ENCODE data around the gene WSCD2.

Gene WSCD2

DNA sequence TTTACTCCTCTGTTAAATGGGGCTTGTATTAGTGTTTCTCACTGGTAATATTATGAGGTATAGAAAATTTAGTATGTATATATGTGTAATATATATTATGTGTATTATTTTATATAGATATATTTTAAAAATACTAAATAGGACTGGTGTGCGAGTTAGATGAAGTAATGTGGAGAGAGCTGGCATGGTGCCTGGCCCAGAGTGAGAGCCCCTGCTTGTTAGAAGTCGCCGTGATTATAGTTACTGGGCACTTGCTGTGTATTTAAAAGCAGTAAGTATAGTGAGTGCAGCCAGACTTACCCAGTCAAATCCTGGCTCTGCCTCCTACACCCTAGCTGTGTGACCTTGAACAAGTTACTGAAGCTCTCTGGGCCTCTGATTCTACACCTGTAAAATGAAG is 48.0 kb downstream of the WSCD2 start:
- DNase-seq (ENCODE audit: extremely low spot score), result no peak
- TF ChIP-seq, protein P1, sequence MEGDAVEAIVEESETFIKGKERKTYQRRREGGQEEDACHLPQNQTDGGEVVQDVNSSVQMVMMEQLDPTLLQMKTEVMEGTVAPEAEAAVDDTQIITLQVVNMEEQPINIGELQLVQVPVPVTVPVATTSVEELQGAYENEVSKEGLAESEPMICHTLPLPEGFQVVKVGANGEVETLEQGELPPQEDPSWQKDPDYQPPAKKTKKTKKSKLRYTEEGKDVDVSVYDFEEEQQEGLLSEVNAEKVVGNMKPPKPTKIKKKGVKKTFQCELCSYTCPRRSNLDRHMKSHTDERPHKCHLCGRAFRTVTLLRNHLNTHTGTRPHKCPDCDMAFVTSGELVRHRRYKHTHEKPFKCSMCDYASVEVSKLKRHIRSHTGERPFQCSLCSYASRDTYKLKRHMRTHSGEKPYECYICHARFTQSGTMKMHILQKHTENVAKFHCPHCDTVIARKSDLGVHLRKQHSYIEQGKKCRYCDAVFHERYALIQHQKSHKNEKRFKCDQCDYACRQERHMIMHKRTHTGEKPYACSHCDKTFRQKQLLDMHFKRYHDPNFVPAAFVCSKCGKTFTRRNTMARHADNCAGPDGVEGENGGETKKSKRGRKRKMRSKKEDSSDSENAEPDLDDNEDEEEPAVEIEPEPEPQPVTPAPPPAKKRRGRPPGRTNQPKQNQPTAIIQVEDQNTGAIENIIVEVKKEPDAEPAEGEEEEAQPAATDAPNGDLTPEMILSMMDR (IDR thresholded peaks at IDR 0.05; ENCODE audit: control extremely low read depth, extremely low read depth, low read depth, missing control alignments), result no peak
- CTCF ChIA-PET, result interaction anchor here (1.0 kb wide), 1 partner anchor 18 kb away, joined by 3 read pairs; no protein-coding TSS in a partner anchor
- POLR2A ChIA-PET, result no interaction called here

DNA sequence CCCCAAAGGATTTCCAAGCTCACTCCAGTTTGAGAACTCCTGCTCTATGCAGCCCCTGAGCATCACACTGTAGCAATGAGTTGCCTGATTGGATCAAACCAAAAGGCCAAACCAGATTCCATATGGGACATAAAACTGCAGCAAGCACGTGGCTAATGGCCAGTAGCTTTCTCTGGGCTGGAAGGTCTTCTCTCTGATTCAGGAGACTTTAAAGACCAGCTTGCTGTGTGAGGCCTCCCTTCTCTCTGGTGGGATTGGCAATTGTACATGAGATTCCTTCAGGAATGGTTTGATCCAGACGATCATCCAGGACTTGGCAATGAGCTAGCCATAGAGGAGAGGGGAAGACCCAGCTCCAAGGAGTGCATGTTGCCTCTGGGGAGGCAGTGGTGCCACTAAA is 50.2 kb downstream of the WSCD2 start:
- ChIA-PET CTCF (interaction anchor here (0.8 to 1.9 kb wide), 2 partner anchors 12 to 15 kb away, joined by 3 to 8 read pairs; no protein-coding TSS in a partner anchor), POLR2A (no interaction called here)
- no peak for DNase-seq (ENCODE audit: extremely low spot score)
- TF ChIP-seq, protein P1 (IDR thresholded peaks at IDR 0.05; ENCODE audit: control extremely low read depth, extremely low read depth, low read depth, missing control alignments), result no peak

DNA sequence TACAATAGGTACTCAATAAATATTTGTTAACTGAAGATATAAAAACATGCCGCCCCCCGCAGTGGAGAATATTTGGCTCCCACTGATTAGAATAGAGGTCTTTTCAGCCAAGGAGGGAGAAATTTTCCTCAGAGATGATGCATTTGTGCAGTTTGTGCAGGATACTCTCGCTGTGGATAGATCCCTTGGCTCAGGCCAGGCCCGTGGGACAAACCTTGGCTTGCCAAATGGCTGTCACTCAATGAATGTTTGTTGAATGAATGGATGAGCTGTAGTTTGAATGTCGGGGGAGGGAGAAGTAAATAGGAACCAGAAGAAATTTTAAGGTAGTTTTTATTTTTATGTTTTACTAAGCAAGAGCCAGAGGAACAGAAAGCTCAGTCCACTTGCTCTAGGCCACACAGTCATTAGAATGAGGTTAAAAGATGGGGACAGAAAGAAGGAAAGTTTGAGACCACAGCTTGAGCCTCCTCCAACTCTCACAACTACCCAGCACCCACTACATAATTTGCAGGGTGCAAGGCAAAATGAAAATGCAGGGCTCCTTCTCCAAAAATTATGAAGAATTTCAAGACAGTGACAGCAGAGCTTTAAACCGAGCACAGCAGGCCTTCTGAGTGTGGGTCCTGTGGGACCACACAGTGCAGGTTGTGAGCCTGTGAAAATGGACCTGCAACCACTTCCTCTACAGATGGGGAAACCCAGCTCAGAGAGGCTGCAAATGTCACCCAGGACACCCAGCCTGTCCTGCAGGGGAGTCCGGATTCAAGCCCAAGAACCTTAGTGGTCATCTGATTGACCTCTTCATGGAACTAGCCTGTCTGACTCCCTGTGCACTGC is 51.4 kb downstream of the WSCD2 start:
- TF ChIP-seq, protein P1 (IDR thresholded peaks at IDR 0.05; ENCODE audit: control extremely low read depth, extremely low read depth, low read depth, missing control alignments), result no peak
- DNase-seq (ENCODE audit: extremely low spot score), result no peak
- POLR2A ChIA-PET, result no interaction called here
- CTCF ChIA-PET, result interaction anchor here (1.9 kb wide), 1 partner anchor 14 kb away, joined by 8 read pairs; no protein-coding TSS in a partner anchor

DNA sequence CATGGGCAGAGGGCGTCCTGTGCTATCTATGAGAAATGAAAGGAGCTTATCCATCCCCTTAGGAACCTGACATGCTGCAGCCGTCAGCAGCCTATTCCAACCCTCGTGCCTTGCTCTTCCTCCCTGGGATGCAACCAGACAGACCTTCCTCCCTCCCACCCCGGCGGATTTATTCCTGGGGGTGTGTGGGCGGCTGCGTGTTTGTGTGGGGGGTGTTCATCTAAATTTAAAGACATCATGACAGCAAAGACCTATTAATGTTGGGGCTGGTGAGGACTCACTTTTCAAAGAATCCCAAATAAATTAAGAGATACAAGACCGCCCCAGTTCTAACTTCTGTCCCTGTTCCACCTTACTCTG is 52.0 kb downstream of the WSCD2 start:
- no peak for DNase-seq (ENCODE audit: extremely low spot score)
- CTCF ChIA-PET, result no interaction called here
- TF ChIP-seq, protein P1 (IDR thresholded peaks at IDR 0.05; ENCODE audit: control extremely low read depth, extremely low read depth, low read depth, missing control alignments), result no peak
- POLR2A ChIA-PET, result no interaction called here

DNA sequence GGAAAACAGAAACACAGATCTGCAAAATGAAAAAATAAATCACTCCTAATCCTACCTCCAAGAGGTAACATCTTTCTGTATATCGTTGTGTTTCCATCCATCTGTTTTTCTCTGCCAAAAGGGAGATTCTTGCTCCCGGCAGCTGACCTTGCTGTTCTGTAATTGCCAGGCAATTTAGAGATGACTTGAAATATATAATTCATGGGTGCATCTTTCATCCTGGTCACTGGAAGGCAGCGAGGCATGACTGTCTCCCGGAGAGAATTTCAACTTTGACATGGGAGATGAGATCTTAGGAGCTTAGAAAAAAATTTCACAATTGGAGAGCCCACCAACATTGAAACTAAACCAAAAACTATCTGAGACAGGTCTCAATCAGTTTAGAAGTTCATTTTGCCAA is 53.0 kb downstream of the WSCD2 start:
- DNase-seq (ENCODE audit: extremely low spot score), result no peak
- TF ChIP-seq, protein P1 (IDR thresholded peaks at IDR 0.05; ENCODE audit: control extremely low read depth, extremely low read depth, low read depth, missing control alignments), result no peak
- ChIA-PET CTCF (interaction anchor here (1.1 to 1.9 kb wide), 3 partner anchors 9 to 12 kb away, joined by 3 to 8 read pairs (median 4); no protein-coding TSS in a partner anchor), POLR2A (interaction anchor here (0.7 kb wide), 1 partner anchor 216 kb away, joined by 3 read pairs; no protein-coding TSS in a partner anchor)

DNA sequence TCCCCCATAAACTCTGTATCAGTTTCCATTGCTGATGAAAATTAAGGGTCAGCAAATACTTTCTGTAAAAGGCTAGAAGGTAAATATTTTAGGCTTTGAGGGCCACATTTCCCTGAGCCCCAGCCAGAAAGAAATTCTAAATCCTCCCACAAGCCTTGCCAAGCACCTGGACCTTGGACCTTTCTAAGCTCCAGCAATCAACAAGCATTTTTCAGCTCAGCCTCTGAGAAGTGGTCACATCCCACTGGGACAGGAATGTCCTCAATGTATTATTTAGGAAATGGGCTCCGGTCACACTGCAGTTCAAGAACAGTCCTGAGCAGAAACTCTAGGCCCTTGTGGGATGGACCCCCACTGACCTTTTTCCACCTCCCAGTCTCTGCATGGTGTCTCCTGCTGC is 55.9 kb downstream of the WSCD2 start:
- no peak for DNase-seq (ENCODE audit: extremely low spot score)
- ChIA-PET CTCF (interaction anchor here (1.3 to 1.8 kb wide), 4 partner anchors 9 to 122 kb away, joined by 3 to 6 read pairs (median 4); no protein-coding TSS in a partner anchor), POLR2A (no interaction called here)
- TF ChIP-seq, protein P1 (IDR thresholded peaks at IDR 0.05; ENCODE audit: control extremely low read depth, extremely low read depth, low read depth, missing control alignments), result no peak
